Fibroblast of lung (primary cell): ENCODE data around the gene MNAT1.

ENCODE experiments used
- CTCF ChIP-seq, 2 donors: IDR thresholded peaks in 1 of 2; conservative IDR thresholded peaks in 1 of 2; 1 replicate in 1 of 2; 2 replicates in 1 of 2; pipeline ENCODE4 v1.5.1; 2011 to 2012; ENCODE audit warnings: low read length in 2 of 2, control low read depth in 1 of 2, inconsistent platforms in 1 of 2, low read depth in 1 of 2, mild to moderate bottlenecking in 1 of 2
- EZH2 ChIP-seq: IDR thresholded peaks from 2 replicates; pipeline ENCODE4 v1.5.1; 2012; ENCODE audit warnings: low read length, control low read depth, mild to moderate bottlenecking; ENCODE audit errors: missing control alignments

GRCh38 chr14:60758885-60759284, 24.3 kb downstream of the MNAT1 start:
- TF ChIP-seq CTCF (conservative IDR thresholded peaks at IDR 0.05 in 1 of 2, IDR thresholded peaks at IDR 0.05 in 1 of 2; ENCODE audit: low read depth in 1 of 2, low read length in 2 of 2) (no peak), EZH2 (no peak)
